H1 (cell line): Measurements from ENCODE around the gene ADNP. TPM values are rescaled to one million over a fixed set of nuclear protein-coding genes. Genes with fewer than 3 reads are reported as not detected.
"Not testable (repeated sequence)": the region's sequence is repeated elsewhere in the genome, so short reads cannot be mapped to it uniquely, and the experiment has no call there.

Experiments used
- CTCF ChIA-PET: fragments of 300-600 bp; sonication (Branson Sonifier 250); formaldehyde crosslinking; loops from one replicate; lab custom pipeline; 2021; ENCODE audit not compliant: partially characterized antibody; lab: Charles Lee
- POLR2A ChIA-PET: fragments of 300-600 bp; sonication (Branson Sonifier 250); formaldehyde crosslinking; loops from one replicate; lab custom pipeline; 2021; ENCODE audit warnings: inconsistent platforms; ENCODE audit not compliant: partially characterized antibody; lab: Charles Lee
- DNase-seq, 2 experiments: peaks; one replicate each; pipeline versions ENCODE4 v3.0.0 to v3.0.0-alpha.2; 2010 to 2022; ENCODE audit warnings: low spot score in 2 of 2, low read depth in 1 of 2, mixed read lengths in 1 of 2
- FAIRE-seq: peaks from 2 replicates; lab custom pipeline; 2011; peaks lifted over from hg19 to GRCh38; lab: Jason Lieb, UNC
- H2AFZ ChIP-seq: 2 replicates; pipeline ENCODE4 v1.8.1; 2012; ENCODE audit warnings: low read length, inconsistent platforms
- H2AK5ac ChIP-seq: 2 replicates; pipeline ENCODE4 v1.6.1; 2013; ENCODE audit warnings: low read depth, low read length
- H2BK120ac ChIP-seq: replicated peaks from 2 replicates; pipeline ENCODE3; 2013; ENCODE audit warnings: low read depth, low read length, inconsistent platforms
- H2BK12ac ChIP-seq: 2 replicates; pipeline ENCODE4 v1.6.1; 2013; ENCODE audit warnings: low read depth, low read length
- H2BK15ac ChIP-seq: 2 replicates; pipeline ENCODE4 v1.6.1; 2013; ENCODE audit warnings: low read length
- H2BK20ac ChIP-seq: 2 replicates; pipeline ENCODE4 v1.6.1; 2013; ENCODE audit warnings: low read length
- H2BK5ac ChIP-seq: 2 replicates; pipeline ENCODE4 v1.6.1; 2013; ENCODE audit warnings: low read depth, low read length
- H3K14ac ChIP-seq: 2 replicates; pipeline ENCODE4 v1.6.1; 2013; ENCODE audit warnings: inconsistent platforms; ENCODE audit not compliant: insufficient read length
- H3K18ac ChIP-seq: 2 replicates; pipeline ENCODE4 v1.6.1; 2013; ENCODE audit warnings: low read length; ENCODE audit errors: extremely low read depth
- H3K23ac ChIP-seq: 2 replicates; pipeline ENCODE4 v1.6.1; 2013; ENCODE audit warnings: inconsistent platforms; ENCODE audit not compliant: insufficient read length
- H3K23me2 ChIP-seq: 2 replicates; pipeline ENCODE4 v1.6.1; 2013; ENCODE audit warnings: low read depth, low read length
- H3K27ac ChIP-seq: 2 replicates; pipeline ENCODE4 v1.6.1; 2011; ENCODE audit warnings: low read depth, low read length, inconsistent platforms
- H3K27me3 ChIP-seq, 4 experiments: replicated peaks in 1 of 4; 1 replicate in 1 of 4; 2 replicates in 3 of 4; pipeline versions ENCODE4 v1.6.1 to v1.8.1; 2011 to 2013; ENCODE audit warnings: low read length in 3 of 4, mild to moderate bottlenecking in 3 of 4, inconsistent platforms in 2 of 4, mixed read lengths in 2 of 4, moderate library complexity in 1 of 4; ENCODE audit not compliant: control insufficient read depth in 3 of 4, insufficient read depth in 3 of 4; ENCODE audit errors: extremely low read depth in 1 of 4
- H3K36me3 ChIP-seq, 4 experiments: 2 replicates each; pipeline versions ENCODE4 v1.6.1 to v1.8.1; 2011 to 2013; ENCODE audit warnings: mild to moderate bottlenecking in 4 of 4, low read length in 3 of 4, moderate library complexity in 2 of 4, control low read depth in 1 of 4, inconsistent platforms in 1 of 4; ENCODE audit not compliant: insufficient read depth in 4 of 4, control insufficient read depth in 2 of 4
- H3K4ac ChIP-seq: replicated peaks from 2 replicates; pipeline ENCODE3; 2013; ENCODE audit warnings: low read length, low read depth, mixed read lengths, inconsistent platforms; ENCODE audit not compliant: insufficient read length
- H3K4me1 ChIP-seq, 4 experiments: replicated peaks in 1 of 4; 1 replicate in 1 of 4; 2 replicates in 3 of 4; pipeline versions ENCODE4 v1.6.1 to v1.8.1; 2011 to 2013; ENCODE audit warnings: low read length in 3 of 4, inconsistent platforms in 2 of 4, mixed read lengths in 1 of 4; ENCODE audit not compliant: insufficient read depth in 4 of 4, control insufficient read depth in 3 of 4
- H3K4me2 ChIP-seq, 2 experiments: 2 replicates each; pipeline versions ENCODE4 v1.6.1 to v1.8.1; 2011 to 2013; ENCODE audit warnings: low read depth in 2 of 2, low read length in 2 of 2, control low read depth in 1 of 2, inconsistent platforms in 1 of 2, mild to moderate bottlenecking in 1 of 2; ENCODE audit not compliant: insufficient read depth in 1 of 2
- H3K4me3 ChIP-seq, 4 experiments: fragments of 200-600, 300-600 bp in 1 of 4; sonication (generic), shearing (Covaris generic), sonication (Bioruptor Twin) in 1 of 4; 2 replicates each; pipeline versions ENCODE4 v1.5.1 to v1.8.1; 2011 to 2016; ENCODE audit warnings: low read length in 4 of 4, low read depth in 3 of 4, control low read depth in 2 of 4, inconsistent platforms in 2 of 4, mild to moderate bottlenecking in 2 of 4, mixed read lengths in 1 of 4, moderate library complexity in 1 of 4; ENCODE audit not compliant: insufficient read depth in 2 of 4; ENCODE audit errors: extremely low read depth in 1 of 4
- H3K56ac ChIP-seq: replicated peaks from 2 replicates; pipeline ENCODE3; 2013; ENCODE audit warnings: low read depth, mild to moderate bottlenecking, mixed read lengths, low read length, inconsistent platforms; ENCODE audit not compliant: insufficient read length
- H3K79me1 ChIP-seq: 2 replicates; pipeline ENCODE4 v1.6.1; 2013; ENCODE audit warnings: low read depth, low read length, control low read depth
- H3K79me2 ChIP-seq, 2 experiments: 2 replicates each; pipeline versions ENCODE4 v1.6.1 to v1.8.1; 2012 to 2013; ENCODE audit warnings: low read length in 2 of 2, mild to moderate bottlenecking in 2 of 2, inconsistent platforms in 1 of 2; ENCODE audit not compliant: insufficient read depth in 2 of 2, control insufficient read depth in 1 of 2
- H3K9ac ChIP-seq, 4 experiments: replicated peaks in 1 of 4; 1 replicate in 1 of 4; 2 replicates in 3 of 4; pipeline versions ENCODE4 v1.6.1 to v1.8.1; 2011 to 2013; ENCODE audit warnings: low read depth in 3 of 4, low read length in 3 of 4, control low read depth in 2 of 4, mild to moderate bottlenecking in 2 of 4, moderate library complexity in 2 of 4, inconsistent platforms in 1 of 4; ENCODE audit errors: extremely low read depth in 1 of 4
- H3K9me3 ChIP-seq, 2 experiments: 2 replicates each; pipeline versions ENCODE4 v1.6.1 to v1.8.1; 2012 to 2013; ENCODE audit warnings: mild to moderate bottlenecking in 2 of 2, moderate library complexity in 2 of 2, control low read depth in 1 of 2, inconsistent platforms in 1 of 2, low read depth in 1 of 2, low read length in 1 of 2, mixed read lengths in 1 of 2; ENCODE audit not compliant: insufficient read depth in 2 of 2
- H4K20me1 ChIP-seq, 2 experiments: replicated peaks in 1 of 2; 2 replicates each; pipeline versions ENCODE3 to v1.8.1; 2011 to 2013; ENCODE audit warnings: inconsistent platforms in 2 of 2, low read length in 2 of 2, mild to moderate bottlenecking in 1 of 2; ENCODE audit not compliant: insufficient read depth in 2 of 2, control insufficient read depth in 1 of 2
- H4K5ac ChIP-seq: 2 replicates; pipeline ENCODE4 v1.6.1; 2013; ENCODE audit warnings: low read length, low read depth, mixed read lengths, inconsistent platforms; ENCODE audit not compliant: insufficient read length
- H4K8ac ChIP-seq: 2 replicates; pipeline ENCODE4 v1.8.0; 2013; ENCODE audit warnings: mild to moderate bottlenecking, moderate library complexity, low read length, inconsistent platforms; ENCODE audit not compliant: insufficient read depth; ENCODE audit errors: extremely low read depth
- H4K91ac ChIP-seq: replicated peaks from 2 replicates; pipeline ENCODE3; 2013; ENCODE audit warnings: low read length, mixed read lengths, inconsistent platforms; ENCODE audit not compliant: insufficient read length
- ATF3 ChIP-seq: IDR thresholded peaks from 2 replicates; pipeline ENCODE4 v1.6.1; 2011; ENCODE audit warnings: low read depth, mild to moderate bottlenecking, low read length; ENCODE audit not compliant: insufficient read depth
- BRCA1 ChIP-seq: IDR thresholded peaks from 2 replicates; pipeline ENCODE4 v1.6.1; 2012; ENCODE audit warnings: low read depth, low read length, improper control_type of control experiment
- CREB1 ChIP-seq: IDR thresholded peaks from 2 replicates; pipeline ENCODE4 v1.6.1; 2012; ENCODE audit warnings: inconsistent platforms
- EP300 ChIP-seq, 2 experiments: IDR thresholded peaks; 1 replicate in 1 of 2; 2 replicates in 1 of 2; pipeline ENCODE4 v1.6.1; 2011 to 2012; ENCODE audit warnings: low read depth in 2 of 2, low read length in 2 of 2, mild to moderate bottlenecking in 2 of 2, borderline replicate concordance in 1 of 2, inconsistent platforms in 1 of 2, moderate library complexity in 1 of 2
- POLR2A ChIP-seq, 2 experiments: IDR thresholded peaks; 1 replicate in 1 of 2; 2 replicates in 1 of 2; pipeline ENCODE4 v1.6.1; 2011; ENCODE audit warnings: low read depth in 2 of 2, low read length in 2 of 2, mild to moderate bottlenecking in 2 of 2; ENCODE audit errors: control extremely low read depth in 1 of 2
- POU5F1 ChIP-seq: IDR thresholded peaks from 2 replicates; pipeline ENCODE4 v1.6.1; 2011; ENCODE audit warnings: low read depth, mild to moderate bottlenecking, low read length, moderate library complexity
- RNF2 ChIP-seq: fragments of 200-900, 300-1000 bp; sonication (generic); IDR thresholded peaks from 2 replicates; pipeline ENCODE4 v1.7.1; 2016; ENCODE audit warnings: borderline replicate concordance, low read depth, mild to moderate bottlenecking, antibody characterized with exemption, low read length; ENCODE audit not compliant: poor library complexity, severe bottlenecking; ENCODE audit errors: missing control alignments
- SP4 ChIP-seq: IDR thresholded peaks from 2 replicates; pipeline ENCODE4 v1.6.1; 2012; ENCODE audit warnings: low read length, inconsistent platforms
- SUZ12 ChIP-seq: fragments of 200-600 bp; sonication (generic); IDR thresholded peaks from 2 replicates; pipeline ENCODE4 v1.6.1; 2012; ENCODE audit warnings: mild to moderate bottlenecking, inconsistent platforms, low read length, moderate library complexity, mixed read lengths
- WGBS, 2 experiments: shearing (Covaris generic) in 1 of 2; methylation state at CpG; one replicate each; pipeline versions ENCODE4 v1.1.6 to v1.1.7; 2013 to 2015; ENCODE audit warnings: low lambda C conversion rate in 2 of 2, mixed read lengths in 2 of 2, inconsistent platforms in 1 of 2, low coverage in 1 of 2, missing lambda C conversion rate in 1 of 2; ENCODE audit not compliant: insufficient replicate concordance in 2 of 2, insufficient coverage in 1 of 2, insufficient read length in 1 of 2; ENCODE audit errors: extremely low coverage in 1 of 2, missing lambda C conversion rate in 1 of 2; 5-methylcytosine and 5-hydroxymethylcytosine counted together
- polyA plus RNA-seq, 7 experiments: library from polyadenylated mRNA; depleted of rRNA in 3 of 7; stranded (reverse) in 5 of 7; unstranded in 2 of 7; fragments of >200 nt in 5 of 7; fragments of 200-250 nt in 2 of 7; gene quantifications; 1 replicate in 5 of 7; 2 replicates in 1 of 7; 4 replicates in 1 of 7; pipeline versions ENCODE4 v1.2.1 to v1.2.3, GENCODE V29; 2011 to 2013; ENCODE audit warnings: missing spikeins in 2 of 7, mixed read lengths in 2 of 7
- total RNA-seq: library from RNA; stranded (reverse); fragmentation: NEBNext Ultra II Directional; extraction: Animal tissue kit (Norgen Biotek cat#: 25700); gene quantifications from 2 replicates; pipeline ENCODE4 v1.2.1, GENCODE V29; 2021

The ADNP gene
- total and polyA plus RNA-seq, 2 of the 8 experiments (the other 6 are each of a cell fraction or from before 2014, with no cell fraction given), result 31.6 to 123 TPM

DNA sequence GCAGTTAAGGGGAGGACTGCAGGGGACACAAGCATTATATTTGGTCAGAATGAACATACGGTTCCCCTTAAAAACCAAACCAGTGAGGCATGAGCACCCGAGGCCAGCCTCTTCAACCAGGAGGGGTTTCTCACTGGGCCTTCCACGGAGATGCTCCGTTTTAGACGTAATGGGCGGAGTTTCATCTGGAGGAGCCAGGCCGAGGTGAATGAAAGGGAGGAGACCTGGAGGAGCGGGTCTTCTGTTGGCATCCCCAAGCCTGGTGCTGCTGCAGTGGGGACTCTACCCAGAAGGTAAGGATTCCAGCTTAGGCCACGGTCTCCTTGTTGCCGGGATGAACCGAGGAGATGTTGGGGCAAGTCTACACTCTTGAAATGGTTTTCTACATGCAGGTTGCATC is 47.4 kb downstream of the ADNP start (continued):
- no peak for TF ChIP-seq POLR2A (IDR thresholded peaks at IDR 0.05; ENCODE audit: control extremely low read depth in 1 of 2, low read depth in 2 of 2, low read length in 2 of 2)
- no peak for TF ChIP-seq ATF3
- TF ChIP-seq BRCA1, result no peak
- TF ChIP-seq POU5F1, result no peak
- TF ChIP-seq SP4, result no peak
- TF ChIP-seq SUZ12, result no peak
- no peak for TF ChIP-seq EP300 (IDR thresholded peaks at IDR 0.05; ENCODE audit: borderline replicate concordance in 1 of 2, low read depth in 2 of 2, low read length in 2 of 2)
- TF ChIP-seq RNF2, result no peak
- no peak for TF ChIP-seq CREB1
- TF ChIP-seq, all 59 proteins: peak for 0

GRCh38 chr20:50881759-50882424 is 49.3 kb downstream of the ADNP start:
- H2BK15ac ChIP-seq, H3K79me1 ChIP-seq, H3K4me2 ChIP-seq, FAIRE-seq, H3K4me3 ChIP-seq, H3K23ac ChIP-seq, H3K14ac ChIP-seq, H3K4ac ChIP-seq, H3K36me3 ChIP-seq, DNase-seq, H2BK12ac ChIP-seq, H3K4me1 ChIP-seq, H4K8ac ChIP-seq, H3K9ac ChIP-seq, H2AFZ ChIP-seq, H3K23me2 ChIP-seq, H2AK5ac ChIP-seq, H4K20me1 ChIP-seq, H3K56ac ChIP-seq, H4K5ac ChIP-seq, H4K91ac ChIP-seq, H2BK120ac ChIP-seq, H3K27ac ChIP-seq, H3K27me3 ChIP-seq, H3K18ac ChIP-seq, H3K9me3 ChIP-seq, H2BK20ac ChIP-seq, H3K79me2 ChIP-seq, H2BK5ac ChIP-seq: not testable (repeated sequence)
- WGBS, 2 experiments, result 91% methylated on average over 5 of the region's 5 CpGs; no CpG with 5 or more reads in 1 of the 2 experiments
- ChIA-PET CTCF (interaction anchor here (1.4 kb wide), 1 partner anchor 91 kb away, joined by 3 read pairs; no protein-coding TSS in a partner anchor), POLR2A (interaction anchor here (9.7 kb wide), 1 partner anchor 8 kb away, joined by 87 read pairs; no protein-coding TSS in a partner anchor)
